ENCODE measurements around the gene ZBED3.
"Not testable (repeated sequence)": the region's sequence is repeated elsewhere in the genome, so short reads cannot be mapped to it uniquely, and the experiment has no call there.

- TF ChIP-seq POLR2A (IDR thresholded peaks at IDR 0.05; ENCODE audit: extremely low read depth, insufficient read length); MAX (IDR thresholded peaks at IDR 0.05; ENCODE audit: low read depth, low read length); MYC (IDR thresholded peaks at IDR 0.05; ENCODE audit: low read depth, low read length): not testable (repeated sequence)
- TF ChIP-seq, protein P1, sequence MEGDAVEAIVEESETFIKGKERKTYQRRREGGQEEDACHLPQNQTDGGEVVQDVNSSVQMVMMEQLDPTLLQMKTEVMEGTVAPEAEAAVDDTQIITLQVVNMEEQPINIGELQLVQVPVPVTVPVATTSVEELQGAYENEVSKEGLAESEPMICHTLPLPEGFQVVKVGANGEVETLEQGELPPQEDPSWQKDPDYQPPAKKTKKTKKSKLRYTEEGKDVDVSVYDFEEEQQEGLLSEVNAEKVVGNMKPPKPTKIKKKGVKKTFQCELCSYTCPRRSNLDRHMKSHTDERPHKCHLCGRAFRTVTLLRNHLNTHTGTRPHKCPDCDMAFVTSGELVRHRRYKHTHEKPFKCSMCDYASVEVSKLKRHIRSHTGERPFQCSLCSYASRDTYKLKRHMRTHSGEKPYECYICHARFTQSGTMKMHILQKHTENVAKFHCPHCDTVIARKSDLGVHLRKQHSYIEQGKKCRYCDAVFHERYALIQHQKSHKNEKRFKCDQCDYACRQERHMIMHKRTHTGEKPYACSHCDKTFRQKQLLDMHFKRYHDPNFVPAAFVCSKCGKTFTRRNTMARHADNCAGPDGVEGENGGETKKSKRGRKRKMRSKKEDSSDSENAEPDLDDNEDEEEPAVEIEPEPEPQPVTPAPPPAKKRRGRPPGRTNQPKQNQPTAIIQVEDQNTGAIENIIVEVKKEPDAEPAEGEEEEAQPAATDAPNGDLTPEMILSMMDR (IDR thresholded peaks at IDR 0.05; ENCODE audit: low read depth, low read length), result not testable (repeated sequence)
Observed at GRCh38 chr5:77107035-77107434, 19.9 kb upstream of the ZBED3 start.

Data from NB4 (cell line).